ENCODE data around the gene ENG.
"Not testable (repeated sequence)": the region's sequence is repeated elsewhere in the genome, so short reads cannot be mapped to it uniquely, and the experiment has no call there.

The ENG gene

GRCh38 chr9:127878652-127879390 is 24.4 kb upstream of the ENG start:
- DNase-seq (ENCODE audit: low spot score) = no peak

GRCh38 chr9:127878001-127878651 is 23.7 kb upstream of the ENG start:
- DNase-seq (ENCODE audit: low spot score) = no peak

GRCh38 chr9:127877566-127877998 is 23.1 kb upstream of the ENG start, which contains the start of gene AK1:
Gene AK1 (minus strand): TSS chr9:127877675. CDS start chr9:127874617, 3,058 bp downstream.
- peak; percentile 84 for DNase-seq (ENCODE audit: low spot score)

- no peak for DNase-seq (ENCODE audit: low spot score)
Observed at GRCh38 chr9:127876764-127877562, 22.5 kb upstream of the ENG start.

- no peak for DNase-seq (ENCODE audit: low spot score)
Observed at GRCh38 chr9:127876026-127876763, 21.7 kb upstream of the ENG start.

- DNase-seq (ENCODE audit: low spot score) = no peak
Observed at GRCh38 chr9:127875306-127875966, 21.0 kb upstream of the ENG start.

GRCh38 chr9:127874301-127875221 is 20.1 kb upstream of the ENG start:
- DNase-seq (ENCODE audit: low spot score) = no peak

GRCh38 chr9:127873886-127874285 is 19.4 kb upstream of the ENG start:
- DNase-seq (ENCODE audit: low spot score) = no peak

- DNase-seq (ENCODE audit: low spot score) = no peak
Observed at GRCh38 chr9:127873223-127873691, 18.8 kb upstream of the ENG start.

- DNase-seq (ENCODE audit: low spot score) = no peak
Observed at GRCh38 chr9:127872369-127873222, 18.1 kb upstream of the ENG start.

GRCh38 chr9:127871531-127871930 is 17.1 kb upstream of the ENG start:
- no peak for DNase-seq (ENCODE audit: low spot score)

- DNase-seq (ENCODE audit: low spot score) = no peak
Observed at GRCh38 chr9:127870887-127871286, 16.4 kb upstream of the ENG start.

- not testable (repeated sequence) for DNase-seq (ENCODE audit: low spot score)
Observed at GRCh38 chr9:127870153-127870491, 15.7 kb upstream of the ENG start.

GRCh38 chr9:127869310-127870152 is 15.1 kb upstream of the ENG start:
- peak; percentile 99 for DNase-seq (ENCODE audit: low spot score)

GRCh38 chr9:127868278-127868902 is 13.9 kb upstream of the ENG start:
- DNase-seq (ENCODE audit: low spot score) = no peak

GRCh38 chr9:127867356-127868277 is 13.2 kb upstream of the ENG start:
- DNase-seq (ENCODE audit: low spot score) = no peak

- DNase-seq (ENCODE audit: low spot score) = no peak
Observed at GRCh38 chr9:127866535-127866934, 12.1 kb upstream of the ENG start.

All from HuH-7 (cell line).